T-helper 2 cell treated with Interferon-gamma antibody and Interleukin-4, amounts not matched to agents 5 μg/mL and 100 μg/mL, for 36 hours (primary cell): ENCODE results near the gene MANEAL.
"Not testable (repeated sequence)": the region's sequence is repeated elsewhere in the genome, so short reads cannot be mapped to it uniquely, and the experiment has no call there.

Experiments used
- DNase-seq: peaks from one replicate; pipeline ENCODE4 v3.0.0; 2021; ENCODE audit warnings: low spot score
- H3K27ac Mint-ChIP-seq: one replicate; pipeline ENCODE4 v1.8.0; 2021; ENCODE audit warnings: mild to moderate bottlenecking, mixed read lengths
- H3K27me3 Mint-ChIP-seq: one replicate; pipeline ENCODE4 v1.8.0; 2021; ENCODE audit warnings: low read depth, mixed read lengths
- H3K36me3 Mint-ChIP-seq: one replicate; pipeline ENCODE4 v1.8.0; 2021; ENCODE audit warnings: low read depth, mixed read lengths
- H3K4me1 Mint-ChIP-seq: one replicate; pipeline ENCODE4 v1.8.0; 2021; ENCODE audit warnings: low read depth, mixed read lengths
- H3K4me3 Mint-ChIP-seq: one replicate; pipeline ENCODE4 v1.8.0; 2022; ENCODE audit warnings: mild to moderate bottlenecking, moderate library complexity, mixed read lengths
- H3K9me3 Mint-ChIP-seq: one replicate; pipeline ENCODE4 v1.8.0; 2021; ENCODE audit warnings: mixed read lengths

MANEAL gene

DNA sequence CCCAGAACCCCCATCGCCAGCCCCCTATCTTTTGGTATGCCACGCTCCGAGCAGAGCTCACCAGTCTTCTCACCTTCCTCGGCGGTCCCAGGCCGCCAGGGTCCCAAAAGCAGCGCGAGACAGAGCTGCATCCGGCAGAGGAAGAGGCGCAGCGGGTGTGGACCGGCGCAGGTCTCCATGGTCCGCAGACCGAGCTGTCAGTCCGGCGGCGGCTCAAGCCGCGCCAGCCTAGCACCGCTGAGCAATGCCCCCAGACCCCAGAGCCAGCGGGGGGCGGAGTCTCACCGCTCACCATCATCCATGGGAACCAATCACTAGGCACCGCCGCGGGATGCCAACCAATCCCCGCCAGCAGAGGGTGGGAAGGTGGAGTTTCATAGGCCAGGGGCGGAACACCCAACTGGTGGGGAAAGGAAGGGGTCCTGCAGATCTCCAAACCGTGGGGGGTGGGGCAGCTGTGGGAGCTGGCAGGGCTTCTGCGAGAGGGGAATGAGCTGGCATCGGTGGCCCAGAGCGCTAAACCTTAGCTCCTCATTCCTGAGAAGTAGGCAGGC, 28.7 kb upstream of the MANEAL start, which contains the start of gene EPHA10:
Gene EPHA10, minus strand, starts transcription at position 233 of the 554 bp plus-strand sequence. Its CDS starts 54 bp downstream, at position 179.
- Mint-ChIP-seq H3K4me3 (no peak within 1 kb of the TSS), H3K4me1 (peaks cover 4% of the 10 kb centered on the region), H3K36me3 (no peaks in the 10 kb centered on the region), H3K9me3 (no peaks in the 10 kb centered on the region), H3K27ac (no peak within 1 kb of the TSS), H3K27me3 (peaks cover 55% of the 10 kb centered on the region)
- no peak for DNase-seq

DNA sequence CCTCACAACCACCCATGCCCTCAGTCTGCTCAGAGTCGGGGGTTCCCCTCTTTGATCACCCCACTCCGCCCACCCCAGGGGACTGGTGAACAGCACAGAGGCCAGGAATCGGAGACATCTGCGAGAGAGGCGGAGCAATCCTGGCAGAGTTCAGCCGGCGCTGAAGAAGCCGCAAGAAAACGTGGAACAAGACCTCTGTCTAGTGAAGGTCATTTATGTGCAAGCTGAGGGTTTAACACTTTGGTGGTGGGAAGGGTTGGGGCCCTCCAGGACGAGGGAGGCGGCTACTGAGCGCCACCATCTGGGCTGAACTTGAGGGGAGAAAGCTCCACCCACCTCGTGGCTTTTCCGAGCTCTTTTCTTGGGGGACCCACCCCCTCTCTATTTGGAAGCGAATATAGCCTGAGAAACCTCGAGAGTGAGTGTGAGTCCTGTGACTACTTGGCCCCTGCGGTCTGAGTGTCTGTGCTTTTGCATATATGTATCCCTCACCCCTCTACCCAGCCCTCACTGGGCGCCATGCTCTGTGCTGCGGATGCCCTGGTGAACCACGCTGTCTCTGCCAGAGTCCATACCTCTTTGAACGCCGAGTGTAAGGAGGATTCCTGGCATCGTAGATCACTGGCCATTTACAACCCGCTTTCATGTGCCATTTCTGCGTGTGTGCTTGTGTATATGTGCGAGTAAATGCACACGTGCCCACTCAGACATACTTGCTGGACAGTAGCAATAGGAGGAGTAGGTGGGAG, 27.6 kb upstream of the MANEAL start:
- Mint-ChIP-seq H3K9me3 (no peaks in the 10 kb centered on the region), H3K4me3 (no peak overlapping the region), H3K27ac (no peak overlapping the region), H3K27me3 (peaks cover 65% of the 10 kb centered on the region), H3K4me1 (peaks cover 4% of the 10 kb centered on the region), H3K36me3 (no peaks in the 10 kb centered on the region)
- no peak for DNase-seq

DNA sequence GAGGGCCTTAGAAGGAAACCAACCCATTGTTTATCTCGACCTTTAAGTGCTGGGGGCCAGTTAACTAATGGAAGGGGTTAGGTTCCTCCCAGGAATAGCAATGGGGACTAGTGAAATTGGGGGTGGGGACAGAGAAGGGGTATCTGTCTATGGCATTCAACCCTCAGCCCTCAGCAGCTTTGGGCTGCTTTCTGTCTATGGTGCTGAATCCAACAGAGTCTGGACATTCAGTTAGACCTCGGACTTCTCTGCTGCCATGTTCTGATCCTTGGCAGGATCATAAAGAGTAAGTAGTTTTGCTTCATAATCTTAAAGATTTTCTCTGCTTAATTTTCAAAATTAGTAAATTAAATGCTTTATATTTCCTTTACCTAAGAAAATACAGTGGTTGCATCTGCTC, 26.2 kb upstream of the MANEAL start:
- Mint-ChIP-seq H3K36me3 (no peaks in the 10 kb centered on the region), H3K4me1 (peaks cover 4% of the 10 kb centered on the region), H3K27me3 (peaks cover 66% of the 10 kb centered on the region), H3K4me3 (no peak overlapping the region), H3K9me3 (no peaks in the 10 kb centered on the region), H3K27ac (no peak overlapping the region)
- DNase-seq, result no peak

DNA sequence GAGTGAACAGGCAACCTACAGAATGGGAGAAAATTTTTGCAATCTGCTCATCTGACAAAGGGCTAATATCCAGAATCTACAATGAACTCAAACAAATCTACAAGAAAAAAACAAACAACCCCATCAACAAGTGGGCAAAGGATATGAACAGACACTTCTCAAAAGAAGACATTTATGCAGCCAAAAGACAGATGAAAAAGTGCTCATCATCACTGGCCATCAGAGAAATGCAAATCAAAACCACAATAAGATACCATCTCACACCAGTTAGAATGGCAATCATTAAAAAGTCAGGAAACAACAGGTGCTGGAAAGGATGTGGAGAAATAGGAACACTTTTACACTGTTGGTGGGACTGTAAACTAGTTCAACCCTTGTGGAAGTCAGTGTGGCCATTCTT, 22.2 kb upstream of the MANEAL start:
- not testable (repeated sequence) for H3K9me3 Mint-ChIP-seq, H3K27ac Mint-ChIP-seq, H3K4me1 Mint-ChIP-seq, H3K4me3 Mint-ChIP-seq, H3K36me3 Mint-ChIP-seq, DNase-seq
- peaks cover 35% of the 10 kb centered on the region for H3K27me3 Mint-ChIP-seq

DNA sequence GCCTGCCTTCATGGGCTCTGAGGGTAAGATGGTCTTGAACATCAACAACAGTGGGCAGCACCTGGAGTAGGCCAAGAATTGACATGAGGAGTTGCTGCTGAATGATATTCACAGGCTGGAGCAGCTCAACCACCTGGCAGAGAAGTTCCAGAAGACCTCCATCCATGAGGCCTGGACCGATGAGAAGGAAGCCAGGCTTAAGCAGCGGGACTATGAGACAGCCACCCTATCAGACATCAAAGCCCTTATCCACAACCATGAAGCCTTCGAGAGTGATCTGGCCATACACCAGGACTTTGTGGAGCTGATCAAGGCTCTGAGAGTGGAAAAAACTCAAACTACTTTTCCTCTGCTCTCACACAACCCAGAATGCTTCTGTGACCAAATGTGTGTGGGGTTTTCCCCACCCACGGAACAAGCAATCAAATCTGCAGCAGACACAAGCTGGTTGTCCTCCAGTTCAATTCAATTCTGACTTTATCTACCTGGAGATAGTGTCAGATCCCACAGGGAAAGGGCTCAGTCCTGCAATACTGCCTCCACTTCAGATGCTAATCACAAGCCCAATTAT, 16.6 kb upstream of the MANEAL start:
- no peak overlapping the region for H3K4me3 Mint-ChIP-seq
- peak; percentile 37 for DNase-seq
- no peaks in the 10 kb centered on the region for H3K4me1 Mint-ChIP-seq
- H3K36me3 Mint-ChIP-seq, result no peaks in the 10 kb centered on the region
- H3K9me3 Mint-ChIP-seq, result no peaks in the 10 kb centered on the region
- H3K27ac Mint-ChIP-seq, result no peak overlapping the region
- H3K27me3 Mint-ChIP-seq, result peaks cover 2% of the 10 kb centered on the region

- Mint-ChIP-seq H3K4me1 (no peaks in the 10 kb centered on the region), H3K27me3 (peaks cover 2% of the 10 kb centered on the region), H3K9me3 (no peaks in the 10 kb centered on the region), H3K36me3 (no peaks in the 10 kb centered on the region), H3K4me3 (no peak overlapping the region), H3K27ac (no peak overlapping the region)
- no peak for DNase-seq
Observed at GRCh38 chr1:37778654-37779053, 15.0 kb upstream of the MANEAL start.

- no peak for DNase-seq
- no peaks in the 10 kb centered on the region for H3K4me1 Mint-ChIP-seq
- no peak overlapping the region for H3K4me3 Mint-ChIP-seq
- H3K27me3 Mint-ChIP-seq, result peaks cover 9% of the 10 kb centered on the region
- no peaks in the 10 kb centered on the region for H3K36me3 Mint-ChIP-seq
- H3K27ac Mint-ChIP-seq, result no peak overlapping the region
- no peaks in the 10 kb centered on the region for H3K9me3 Mint-ChIP-seq
Observed at GRCh38 chr1:37782491-37782890, 11.2 kb upstream of the MANEAL start.

- Mint-ChIP-seq H3K27me3 (peaks cover 44% of the 10 kb centered on the region), H3K27ac (no peak overlapping the region), H3K4me3 (no peak overlapping the region), H3K4me1 (peaks cover 7% of the 10 kb centered on the region), H3K36me3 (no peaks in the 10 kb centered on the region), H3K9me3 (no peaks in the 10 kb centered on the region)
- no peak for DNase-seq
Observed at GRCh38 chr1:37792943-37793686, 532 bp upstream of the MANEAL start.

- DNase-seq, result no peak
- H3K27ac Mint-ChIP-seq, result no peak overlapping the region
Observed at GRCh38 chr1:37794372-37795339, 1.0 kb downstream of the MANEAL start.

GRCh38 chr1:37795340-37796125, 1.9 kb downstream of the MANEAL start:
- Mint-ChIP-seq H3K4me3 (peak overlapping the region; percentile 64), H3K27ac (no peak overlapping the region), H3K27me3 (peaks cover 36% of the 10 kb centered on the region), H3K9me3 (no peaks in the 10 kb centered on the region), H3K36me3 (peaks cover 2% of the 10 kb centered on the region), H3K4me1 (peaks cover 7% of the 10 kb centered on the region)
- peak; percentile 44 for DNase-seq

More at GRCh38 chr1:37794372-37795339, 1.0 kb downstream of the MANEAL start:
- H3K36me3 Mint-ChIP-seq, result no peaks in the 10 kb centered on the region
- H3K9me3 Mint-ChIP-seq, result no peaks in the 10 kb centered on the region
- H3K4me1 Mint-ChIP-seq, result peaks cover 7% of the 10 kb centered on the region
- H3K4me3 Mint-ChIP-seq, result peak overlapping the region; percentile 64
- peaks cover 41% of the 10 kb centered on the region for H3K27me3 Mint-ChIP-seq

GRCh38 chr1:37797750-37798345, 4.2 kb downstream of the MANEAL start:
- Mint-ChIP-seq H3K4me1 (peaks cover 7% of the 10 kb centered on the region), H3K27me3 (peaks cover 16% of the 10 kb centered on the region), H3K27ac (no peak overlapping the region), H3K4me3 (no peak overlapping the region), H3K9me3 (no peaks in the 10 kb centered on the region), H3K36me3 (peaks cover 13% of the 10 kb centered on the region)
- no peak for DNase-seq

DNA sequence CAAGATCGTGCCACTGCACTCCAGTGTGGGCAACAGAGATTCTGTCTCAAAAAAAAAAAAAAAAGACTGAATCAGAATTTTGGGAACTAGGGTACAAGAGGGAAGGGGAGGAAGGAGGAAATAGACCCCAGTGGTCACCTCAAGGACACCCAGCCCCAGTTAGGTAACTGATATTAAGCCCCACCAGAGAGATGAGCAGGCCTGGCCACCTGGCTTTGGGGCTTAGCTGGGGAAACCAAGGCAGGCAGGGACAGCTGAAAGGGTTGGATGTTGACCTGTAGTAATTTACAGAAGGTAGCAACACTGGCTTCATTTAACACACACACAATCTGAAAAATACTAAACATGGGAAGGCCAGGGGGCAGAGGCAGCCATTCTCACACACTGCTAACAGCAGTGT, 8.8 kb downstream of the MANEAL start:
- no peaks in the 10 kb centered on the region for H3K9me3 Mint-ChIP-seq
- H3K27me3 Mint-ChIP-seq, result no peaks in the 10 kb centered on the region
- peaks cover 49% of the 10 kb centered on the region for H3K36me3 Mint-ChIP-seq
- H3K27ac Mint-ChIP-seq, result no peak overlapping the region
- no peak for DNase-seq
- no peak overlapping the region for H3K4me3 Mint-ChIP-seq
- peaks cover 8% of the 10 kb centered on the region for H3K4me1 Mint-ChIP-seq
